Pancreas (tissue), 10 donors: ENCODE results near the gene LIPI. TPM values are rescaled to one million over a fixed set of nuclear protein-coding genes. Genes with fewer than 3 reads are reported as not detected.

Source experiments
- ATAC-seq, 4 donors: fragments of 200-7000 bp; cut with Tn5 transposase; one replicate each; pipeline versions ENCODE4 v1.8.0 to v1.9.1; 2020; ENCODE audit warnings: mild to moderate bottlenecking in 4 of 4, moderate library complexity in 4 of 4
- DNase-seq, 6 donors: peaks; one replicate each; pipeline ENCODE4 v3.0.0-alpha.2; 2020
- FAIRE-seq: peaks from 2 replicates; lab custom pipeline; 2012; peaks lifted over from hg19 to GRCh38; lab: Jason Lieb, UNC
- H3K27ac ChIP-seq, 4 donors: fragments of 200-600 bp; sonication (generic); 1 replicate in 3 of 4; 2 replicates in 1 of 4; pipeline versions ENCODE4 v1.5.0 to v1.8.0; 2020
- H3K27me3 ChIP-seq, 4 donors: fragments of 200-600 bp; one replicate each; pipeline ENCODE4 v1.8.0; 2021
- H3K36me3 ChIP-seq, 3 donors: fragments of 200-600 bp; sonication (generic) in 1 of 3; one replicate each; pipeline versions ENCODE4 v1.5.0 to v1.8.0; 2020 to 2021
- H3K4me1 ChIP-seq, 3 donors: fragments of 200-600 bp; one replicate each; pipeline ENCODE4 v1.8.0; 2021
- H3K4me3 ChIP-seq, 4 donors: fragments of 200-600 bp; sonication (generic) in 2 of 4; one replicate each; pipeline versions ENCODE4 v1.5.0 to v1.8.0; 2020 to 2021
- H3K9me3 ChIP-seq, 4 donors: fragments of 200-600 bp; one replicate each; pipeline ENCODE4 v1.8.0; 2021
- CTCF ChIP-seq, 4 donors: fragments of 200-600 bp; sonication (generic) in 3 of 4; IDR thresholded peaks; one replicate each; pipeline versions ENCODE4 v1.5.0 to v1.8.0; 2021; ENCODE audit warnings: antibody characterized with exemption in 4 of 4
- WGBS, 2 donors: extraction: QIAGEN DNeasy Blood & Tissue Kit; methylation state at CpG; one replicate each; pipeline ENCODE4 v1.1.7; 2013; 5-methylcytosine and 5-hydroxymethylcytosine counted together
- intact Hi-C, 3 donors: fragments of 100-400 bp; cut with DNase I; formaldehyde crosslinking; loops; one replicate each; pipeline versions ENCODE4 v1.11.1 to v1.14.2; 2022
- polyA plus RNA-seq, 2 donors: library from polyadenylated mRNA; stranded (reverse); fragments of 200-250 nt; gene quantifications; one replicate each; pipeline ENCODE4 v1.2.3, GENCODE V29; 2013
- total RNA-seq, 6 donors: library from RNA; stranded (reverse); fragmentation: NEBNext Ultra II Directional in 4 of 6; extraction: Animal tissue kit (Norgen Biotek cat#: 25700) in 4 of 6; gene quantifications; one replicate each; pipeline versions ENCODE4 v1.2.1 to v1.2.4, GENCODE V29; 2021 to 2023
- donor health status: healthy with polysubstance abuse.
- donor health status: DM: no; HTN: no; CAD: no; lungs with moderate emphysema.
- donor health status: DM: no; HTN: no; CAD: no.
- donor health status: control.
- donor health status: control.
- donor health status: Bipolar disorder and iron deficiency.
- donor health status: DM: yes; HTN: yes; CAD: no.
- donor health status: DM: no; HTN: no; CAD: no.
- donor health status: DM: no; HTN: no; CAD: no.
- donor health status: DM: yes; HTN: yes; CAD: no.

The LIPI gene
- not detected for total RNA-seq
- polyA plus RNA-seq = not detected

GRCh38 chr21:14210738-14211137, at the start of gene LIPI:
TSS of gene LIPI (minus strand) at chr21:14210955. CDS start at chr21:14210845, 110 bp downstream.
- Histone ChIP-seq H3K27ac (no peak within 1 kb of the TSS), H3K27me3 (peaks cover 0 to 31% (median 0%) of the 10 kb centered on the region in 4 donors), H3K9me3 (no peaks in the 10 kb centered on the region), H3K36me3 (no peaks in the 10 kb centered on the region), H3K4me1 (no peaks in the 10 kb centered on the region), H3K4me3 (no peak within 1 kb of the TSS)
- no peak for TF ChIP-seq CTCF (IDR thresholded peaks at IDR 0.05)
- intact Hi-C loops = no loop called here
- 77 to 90% methylated on average over 1 of the region's 1 CpG for WGBS, 2 donors
- DNase-seq (no peak), ATAC-seq (no peak), FAIRE-seq (no peak)

- ATAC-seq (peak in 1 of 4 donors; percentile 36), FAIRE-seq (no peak), DNase-seq (no peak)
- Histone ChIP-seq H3K27me3 (no peaks in the 10 kb centered on the region), H3K4me1 (peaks cover 5 to 7% (median 6%) of the 10 kb centered on the region in 3 donors), H3K9me3 (no peaks in the 10 kb centered on the region), H3K27ac (no peak overlapping the region), H3K36me3 (no peaks in the 10 kb centered on the region), H3K4me3 (no peak overlapping the region)
- intact Hi-C loops = no loop called here
- TF ChIP-seq CTCF (IDR thresholded peaks at IDR 0.05) = no peak
- 9 to 21% methylated on average over 1 of the region's 1 CpG for WGBS, 2 donors
Measured at GRCh38 chr21:14260174-14260764, 49.5 kb upstream of the LIPI start.

GRCh38 chr21:14259747-14260146, 49.0 kb upstream of the LIPI start:
- no peaks in the 10 kb centered on the region for H3K9me3 ChIP-seq
- DNase-seq = no peak
- peak; percentile 91 for FAIRE-seq
- intact Hi-C loops = loop anchor here in 1 of 3 donors (10.0 kb wide), 1 partner anchor 1335 kb away; no protein-coding TSS in a partner anchor
- peak; percentile 18 to 48 (median 32) for TF ChIP-seq CTCF (IDR thresholded peaks at IDR 0.05)
- 7 to 11% methylated on average over 3 of the region's 3 CpGs for WGBS, 2 donors
- H3K36me3 ChIP-seq = no peaks in the 10 kb centered on the region
- H3K27ac ChIP-seq = no peak overlapping the region
- H3K4me1 ChIP-seq = peaks cover 5 to 7% (median 6%) of the 10 kb centered on the region in 3 donors
- peak; percentile 77 to 96 (median 92) for ATAC-seq
- H3K27me3 ChIP-seq = no peaks in the 10 kb centered on the region
- H3K4me3 ChIP-seq = no peak overlapping the region

- peaks cover 0 to 9% (median 0%) of the 10 kb centered on the region in 4 donors for H3K27me3 ChIP-seq
- H3K9me3 ChIP-seq = no peaks in the 10 kb centered on the region
- no peaks in the 10 kb centered on the region for H3K36me3 ChIP-seq
- no peak overlapping the region for H3K27ac ChIP-seq
- WGBS, 2 donors = 8 to 12% methylated on average over 1 of the region's 1 CpG
- ATAC-seq = no peak
- no peaks in the 10 kb centered on the region for H3K4me1 ChIP-seq
- intact Hi-C loops = loop anchor here in 1 of 3 donors (10.0 kb wide), 1 partner anchor 1343 kb away; no protein-coding TSS in a partner anchor
- DNase-seq = no peak
- no peak for FAIRE-seq
- H3K4me3 ChIP-seq = no peak overlapping the region
- no peak for TF ChIP-seq CTCF (IDR thresholded peaks at IDR 0.05)
Measured at GRCh38 chr21:14251336-14251735, 40.6 kb upstream of the LIPI start.

- no peak for ATAC-seq
- no peak for TF ChIP-seq CTCF (IDR thresholded peaks at IDR 0.05)
- H3K27me3 ChIP-seq = peaks cover 0 to 6% (median 0%) of the 10 kb centered on the region in 4 donors
- H3K36me3 ChIP-seq = no peaks in the 10 kb centered on the region
- no peak for FAIRE-seq
- intact Hi-C loops = no loop called here
- no peaks in the 10 kb centered on the region for H3K9me3 ChIP-seq
- H3K4me3 ChIP-seq = no peak overlapping the region
- H3K4me1 ChIP-seq = no peaks in the 10 kb centered on the region
- H3K27ac ChIP-seq = no peak overlapping the region
- DNase-seq = no peak
Measured at GRCh38 chr21:14245711-14246110, 35.0 kb upstream of the LIPI start.
